HEK293 (cell line): ENCODE measurements around the gene ESRRA.

Source experiments
- ATF2 ChIP-seq: fragments of 450-650 bp; formaldehyde crosslinking; IDR thresholded peaks from 2 replicates; pipeline ENCODE4 v1.5.1; 2016; ENCODE audit warnings: missing biosample characterization, missing genetic modification characterization, low read depth
- CTCF ChIP-seq: fragments of 450-650 bp; formaldehyde crosslinking; IDR thresholded peaks from 2 replicates; pipeline ENCODE4 v1.5.1; 2016; ENCODE audit warnings: missing biosample characterization, missing genetic modification characterization
- SP2 ChIP-seq: fragments of 450-650 bp; formaldehyde crosslinking; IDR thresholded peaks from 2 replicates; pipeline ENCODE4 v1.5.1; 2016; ENCODE audit warnings: missing biosample characterization, missing genetic modification characterization

- TF ChIP-seq CTCF (tag by site-specific recombination) (no peak), SP2 (tag by site-specific recombination) (no peak), ATF2 (tag by site-specific recombination) (no peak)
These were observed 8.3 kb upstream of the ESRRA start for GRCh38 chr11:64296830-64297698.
